Daoy (cell line): ENCODE data around the gene OR2W1. TPM values are rescaled to one million over a fixed set of nuclear protein-coding genes. Genes with fewer than 3 reads are reported as not detected.

ENCODE experiments used
- DNase-seq: peaks from one replicate; pipeline ENCODE4 v3.0.0-alpha.2; 2015; ENCODE audit warnings: low read depth
- total RNA-seq: library from RNA; depleted of rRNA; stranded (reverse); fragments of >200 nt; shearing (Covaris generic); gene quantifications from 2 replicates; pipeline ENCODE4 v1.2.3, GENCODE V29; 2014; rRNA removed

The OR2W1 gene
- total RNA-seq, 1 experiment from 2014 or later, result not detected

- DNase-seq, result no peak
These were observed 48.0 kb downstream of the OR2W1 start for GRCh38 chr6:28996844-28997510.

GRCh38 chr6:28995093-28995650 is 49.8 kb downstream of the OR2W1 start:
- DNase-seq, result no peak

Other genes with a start within 250 kb of the OR2W1 start
- gene TRIM27, start 121.2 kb downstream of the OR2W1 start, total RNA-seq, result 114 and 117 TPM in 2 replicates
- 0.74 and 2.1 TPM in 2 replicates for gene ZNF311, start 39.9 kb downstream of the OR2W1 start, total RNA-seq
- not detected in 2 replicates for gene OR2B3, start 42.1 kb upstream of the OR2W1 start, total RNA-seq
- gene OR2J1, start 54.3 kb upstream of the OR2W1 start, total RNA-seq, result not detected in 2 replicates
- not detected in 2 replicates for gene OR2J3, start 62.9 kb upstream of the OR2W1 start, total RNA-seq
- gene OR2J2, start 125.7 kb upstream of the OR2W1 start, total RNA-seq, result not detected in 2 replicates